ENCODE results near the gene TNRC6A. TPM values are rescaled to one million over a fixed set of nuclear protein-coding genes. Genes with fewer than 3 reads are reported as not detected.

TNRC6A gene
- total and polyA plus RNA-seq, 10 of the 15 experiments (the other 5 are each of a cell fraction or from before 2014, with no cell fraction given): 4.6 to 41.3 (median 29.7) TPM

DNA sequence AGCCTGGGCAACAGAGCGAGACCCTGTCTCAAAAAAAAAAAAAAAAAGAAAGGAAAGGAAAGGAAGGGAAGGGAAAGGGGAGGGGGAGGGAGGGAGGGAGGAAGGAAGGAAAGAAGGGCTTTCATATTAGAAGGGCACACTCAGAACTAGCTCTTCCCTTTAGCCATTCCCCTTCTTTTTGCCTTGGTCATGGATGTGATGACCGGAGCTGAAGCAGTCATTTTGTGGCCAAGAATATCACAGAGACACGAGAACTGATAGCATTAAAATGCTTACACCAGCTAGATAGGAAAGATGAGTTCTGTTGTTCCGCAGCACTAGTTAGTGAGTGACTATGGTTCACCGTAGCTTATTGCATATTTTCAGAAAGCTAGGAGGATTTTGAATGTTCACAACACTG is 32.8 kb upstream of the TNRC6A start (continued):
- TF ChIP-seq, protein P1, sequence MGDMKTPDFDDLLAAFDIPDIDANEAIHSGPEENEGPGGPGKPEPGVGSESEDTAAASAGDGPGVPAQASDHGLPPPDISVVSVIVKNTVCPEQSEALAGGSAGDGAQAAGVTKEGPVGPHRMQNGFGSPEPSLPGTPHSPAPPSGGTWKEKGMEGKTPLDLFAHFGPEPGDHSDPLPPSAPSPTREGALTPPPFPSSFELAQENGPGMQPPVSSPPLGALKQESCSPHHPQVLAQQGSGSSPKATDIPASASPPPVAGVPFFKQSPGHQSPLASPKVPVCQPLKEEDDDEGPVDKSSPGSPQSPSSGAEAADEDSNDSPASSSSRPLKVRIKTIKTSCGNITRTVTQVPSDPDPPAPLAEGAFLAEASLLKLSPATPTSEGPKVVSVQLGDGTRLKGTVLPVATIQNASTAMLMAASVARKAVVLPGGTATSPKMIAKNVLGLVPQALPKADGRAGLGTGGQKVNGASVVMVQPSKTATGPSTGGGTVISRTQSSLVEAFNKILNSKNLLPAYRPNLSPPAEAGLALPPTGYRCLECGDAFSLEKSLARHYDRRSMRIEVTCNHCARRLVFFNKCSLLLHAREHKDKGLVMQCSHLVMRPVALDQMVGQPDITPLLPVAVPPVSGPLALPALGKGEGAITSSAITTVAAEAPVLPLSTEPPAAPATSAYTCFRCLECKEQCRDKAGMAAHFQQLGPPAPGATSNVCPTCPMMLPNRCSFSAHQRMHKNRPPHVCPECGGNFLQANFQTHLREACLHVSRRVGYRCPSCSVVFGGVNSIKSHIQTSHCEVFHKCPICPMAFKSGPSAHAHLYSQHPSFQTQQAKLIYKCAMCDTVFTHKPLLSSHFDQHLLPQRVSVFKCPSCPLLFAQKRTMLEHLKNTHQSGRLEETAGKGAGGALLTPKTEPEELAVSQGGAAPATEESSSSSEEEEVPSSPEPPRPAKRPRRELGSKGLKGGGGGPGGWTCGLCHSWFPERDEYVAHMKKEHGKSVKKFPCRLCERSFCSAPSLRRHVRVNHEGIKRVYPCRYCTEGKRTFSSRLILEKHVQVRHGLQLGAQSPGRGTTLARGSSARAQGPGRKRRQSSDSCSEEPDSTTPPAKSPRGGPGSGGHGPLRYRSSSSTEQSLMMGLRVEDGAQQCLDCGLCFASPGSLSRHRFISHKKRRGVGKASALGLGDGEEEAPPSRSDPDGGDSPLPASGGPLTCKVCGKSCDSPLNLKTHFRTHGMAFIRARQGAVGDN (IDR thresholded peaks at IDR 0.05): no peak
- no peak for TF ChIP-seq CREM (IDR thresholded peaks at IDR 0.05; ENCODE audit: low read depth)
- TF ChIP-seq KAT2A (conservative IDR thresholded peaks at IDR 0.05; ENCODE audit: control insufficient read depth, low read depth, low read length): no peak
- TF ChIP-seq, protein P2, sequence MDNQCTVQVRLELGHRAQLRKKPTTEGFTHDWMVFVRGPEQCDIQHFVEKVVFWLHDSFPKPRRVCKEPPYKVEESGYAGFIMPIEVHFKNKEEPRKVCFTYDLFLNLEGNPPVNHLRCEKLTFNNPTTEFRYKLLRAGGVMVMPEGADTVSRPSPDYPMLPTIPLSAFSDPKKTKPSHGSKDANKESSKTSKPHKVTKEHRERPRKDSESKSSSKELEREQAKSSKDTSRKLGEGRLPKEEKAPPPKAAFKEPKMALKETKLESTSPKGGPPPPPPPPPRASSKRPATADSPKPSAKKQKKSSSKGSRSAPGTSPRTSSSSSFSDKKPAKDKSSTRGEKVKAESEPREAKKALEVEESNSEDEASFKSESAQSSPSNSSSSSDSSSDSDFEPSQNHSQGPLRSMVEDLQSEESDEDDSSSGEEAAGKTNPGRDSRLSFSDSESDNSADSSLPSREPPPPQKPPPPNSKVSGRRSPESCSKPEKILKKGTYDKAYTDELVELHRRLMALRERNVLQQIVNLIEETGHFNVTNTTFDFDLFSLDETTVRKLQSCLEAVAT (IDR thresholded peaks at IDR 0.05): no peak
- TF ChIP-seq RAD51 (IDR thresholded peaks at IDR 0.05): no peak
- TF ChIP-seq RCOR1 (conservative IDR thresholded peaks at IDR 0.05; ENCODE audit: low read depth, low read length): no peak
- TF ChIP-seq SUPT20H (IDR thresholded peaks at IDR 0.05; ENCODE audit: borderline replicate concordance, control insufficient read depth, low read depth, low read length): no peak

DNA sequence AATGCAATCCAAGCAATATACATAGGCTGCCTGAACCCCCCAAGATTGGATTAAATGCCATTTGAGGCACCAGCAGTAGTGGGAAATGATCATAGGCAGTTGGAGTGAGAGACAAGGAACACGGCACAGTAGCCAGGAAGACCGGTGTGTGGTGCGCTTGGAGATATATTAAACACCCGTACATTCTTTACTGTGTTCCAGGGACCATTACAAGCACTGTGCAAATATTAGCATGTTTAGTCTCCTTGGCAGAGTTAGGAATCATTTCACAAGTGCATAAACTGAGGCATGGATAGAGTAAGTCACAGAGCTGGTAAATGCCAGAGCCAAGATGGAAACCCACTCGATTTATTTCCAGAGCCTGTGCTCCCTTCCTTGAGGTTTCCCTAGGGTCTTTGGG is 31.1 kb upstream of the TNRC6A start:
- no TSS peak for BruUV-seq (replicated peaks)
- ChIA-PET POLR2A (no interaction called here), RAD21 (ENCODE audit: unreplicated experiment) (no interaction called here), CTCF (no interaction called here), SMC1A (ENCODE audit: uncharacterized antibody, unreplicated experiment) (interaction anchor here (0.6 kb wide), 1 partner anchor 745 kb away, joined by 3 read pairs; no protein-coding TSS in a partner anchor)
- ATAC-seq (no peak), DNase-seq (ENCODE audit: low read depth, low spot score) (no peak), FAIRE-seq (no peak)
- no peaks in the 10 kb centered on the region for H3K79me2 ChIP-seq (ENCODE audit: control insufficient read depth, insufficient read depth, low read length)
- H3K27ac ChIP-seq (ENCODE audit: control insufficient read depth, insufficient read depth): no peak overlapping the region
- in situ Hi-C loops (cut with MboI): no loop called here
- H2AFZ ChIP-seq (ENCODE audit: control insufficient read depth, low read depth, low read length): no peak overlapping the region
- no peaks in the 10 kb centered on the region for H3K36me3 ChIP-seq (ENCODE audit: control insufficient read depth in 2 of 2, insufficient read depth in 2 of 2, low read length in 1 of 2)
- H4K20me1 ChIP-seq (ENCODE audit: control insufficient read depth, insufficient read depth): no peaks in the 10 kb centered on the region
- H3K4me3 ChIP-seq: no peak overlapping the region
- WGBS (ENCODE audit: insufficient coverage, insufficient replicate concordance, low lambda C conversion rate, missing lambda C conversion rate): 78% methylated on average over 5 of the region's 5 CpGs
- H3K4me1 ChIP-seq (ENCODE audit: control insufficient read depth, insufficient read depth, low read length): no peaks in the 10 kb centered on the region
- H3K9ac ChIP-seq (ENCODE audit: control insufficient read depth, insufficient read depth, low read length): no peak overlapping the region
- no peak overlapping the region for H3K4me2 ChIP-seq (ENCODE audit: control insufficient read depth, insufficient read depth)
- intact Hi-C loops (cut with micrococcal nuclease; ENCODE audit: unreplicated experiment): no loop called here
- H3K9me3 ChIP-seq (replicated peaks; ENCODE audit: control insufficient read depth, insufficient read depth, low read length): no peaks in the 10 kb centered on the region
- H3K27me3 ChIP-seq (replicated peaks in 1 of 2; ENCODE audit: control insufficient read depth in 2 of 2, insufficient read depth in 2 of 2, low read length in 1 of 2): no peaks in the 10 kb centered on the region
- TF ChIP-seq NRF1 (conservative IDR thresholded peaks at IDR 0.05; ENCODE audit: low read depth, low read length): no peak
- no peak for TF ChIP-seq E4F1 (IDR thresholded peaks at IDR 0.05; ENCODE audit: borderline replicate concordance, partially characterized antibody)
- TF ChIP-seq RCOR1 (conservative IDR thresholded peaks at IDR 0.05; ENCODE audit: low read depth, low read length): no peak
- TF ChIP-seq, protein P3, sequence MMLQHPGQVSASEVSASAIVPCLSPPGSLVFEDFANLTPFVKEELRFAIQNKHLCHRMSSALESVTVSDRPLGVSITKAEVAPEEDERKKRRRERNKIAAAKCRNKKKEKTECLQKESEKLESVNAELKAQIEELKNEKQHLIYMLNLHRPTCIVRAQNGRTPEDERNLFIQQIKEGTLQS (IDR thresholded peaks at IDR 0.05; ENCODE audit: borderline replicate concordance, extremely low read depth, low read depth, low read length): no peak
- TF ChIP-seq NBN (IDR thresholded peaks at IDR 0.05): no peak
- no peak for TF ChIP-seq RAD51 (IDR thresholded peaks at IDR 0.05)
- no peak for TF ChIP-seq GATAD2B (conservative IDR thresholded peaks at IDR 0.05; ENCODE audit: low read depth)
- TF ChIP-seq TCF7 (IDR thresholded peaks at IDR 0.05; ENCODE audit: borderline replicate concordance): no peak
- no peak for TF ChIP-seq ZBED1 (IDR thresholded peaks at IDR 0.05; ENCODE audit: borderline replicate concordance)
